Activated T-helper 2 cell treated with anti-CD3 and anti-CD28 coated beads, Interferon-gamma antibody, Interleukin-2, Interleukin-4, amounts not matched to agents 10 μg/mL and 5 μg/mL and 100 μg/mL, durations not matched to agents 14 hours and 24 hours and 36 hours (primary cell): ENCODE measurements around the gene CPXM2. TPM values are rescaled to one million over a fixed set of nuclear protein-coding genes. Genes with fewer than 3 reads are reported as not detected.
A peak's percentile ranks its signal among the peaks of the same experiment; 100 is the strongest.

Source experiments
- DNase-seq: peaks from one replicate; pipeline ENCODE4 v3.0.0; 2021; ENCODE audit warnings: low spot score
- H3K27ac Mint-ChIP-seq: one replicate; pipeline ENCODE4 v1.8.0; 2021; ENCODE audit warnings: mixed read lengths
- H3K27me3 Mint-ChIP-seq: one replicate; pipeline ENCODE4 v1.8.0; 2021; ENCODE audit warnings: low read depth, mixed read lengths
- H3K36me3 Mint-ChIP-seq: one replicate; pipeline ENCODE4 v1.8.0; 2021; ENCODE audit warnings: low read depth, mixed read lengths
- H3K4me1 Mint-ChIP-seq: one replicate; pipeline ENCODE4 v1.8.0; 2021; ENCODE audit warnings: low read depth, mixed read lengths
- H3K4me3 Mint-ChIP-seq: one replicate; pipeline ENCODE4 v1.8.0; 2021; ENCODE audit warnings: low read depth, mild to moderate bottlenecking, moderate library complexity, mixed read lengths
- H3K9me3 Mint-ChIP-seq: one replicate; pipeline ENCODE4 v1.8.0; 2021; ENCODE audit warnings: mixed read lengths
- intact Hi-C: fragments of 100-400 bp; cut with micrococcal nuclease; formaldehyde crosslinking; loops from one replicate; pipeline ENCODE4 v1.15.1; 2023
- total RNA-seq: library from RNA; stranded (reverse); gene quantifications from 2 replicates; pipeline ENCODE4 v1.2.3, GENCODE V29; 2022

CPXM2 gene
- total RNA-seq, 1 donor from 2014 or later, result not detected

- intact Hi-C loops, result no loop called here
- H3K36me3 Mint-ChIP-seq, result no peaks in the 10 kb centered on the region
These were observed 112.7 kb downstream of the CPXM2 start for GRCh38 chr10:123778719-123779517.

GRCh38 chr10:123777881-123778280 is 113.7 kb downstream of the CPXM2 start:
- no peak overlapping the region for H3K27ac Mint-ChIP-seq
- H3K36me3 Mint-ChIP-seq, result no peaks in the 10 kb centered on the region

More at GRCh38 chr10:123778719-123779517, 112.7 kb downstream of the CPXM2 start:
- no peak for DNase-seq
- no peak overlapping the region for H3K27ac Mint-ChIP-seq
- peaks cover 6% of the 10 kb centered on the region for H3K9me3 Mint-ChIP-seq
- peaks cover 11% of the 10 kb centered on the region for H3K27me3 Mint-ChIP-seq
- no peak overlapping the region for H3K4me3 Mint-ChIP-seq
- H3K4me1 Mint-ChIP-seq, result no peaks in the 10 kb centered on the region

GRCh38 chr10:123774132-123774742 is 117.4 kb downstream of the CPXM2 start:
- Mint-ChIP-seq H3K27ac (no peak overlapping the region), H3K4me3 (no peak overlapping the region), H3K9me3 (peaks cover 23% of the 10 kb centered on the region), H3K4me1 (peaks cover 2% of the 10 kb centered on the region), H3K36me3 (no peaks in the 10 kb centered on the region), H3K27me3 (peaks cover 7% of the 10 kb centered on the region)
- intact Hi-C loops, result no loop called here
- DNase-seq, result no peak

More at GRCh38 chr10:123777881-123778280, 113.7 kb downstream of the CPXM2 start:
- DNase-seq, result no peak
- H3K4me1 Mint-ChIP-seq, result peaks cover 2% of the 10 kb centered on the region
- H3K27me3 Mint-ChIP-seq, result peaks cover 11% of the 10 kb centered on the region
- intact Hi-C loops, result no loop called here
- H3K4me3 Mint-ChIP-seq, result no peak overlapping the region
- H3K9me3 Mint-ChIP-seq, result peaks cover 12% of the 10 kb centered on the region

- no peak overlapping the region for H3K4me3 Mint-ChIP-seq
- H3K27ac Mint-ChIP-seq, result peak overlapping the region; percentile 48
- intact Hi-C loops, result no loop called here
These were observed 118.7 kb downstream of the CPXM2 start for GRCh38 chr10:123772645-123773508.

GRCh38 chr10:123771877-123772644 is 119.5 kb downstream of the CPXM2 start:
- Mint-ChIP-seq H3K27me3 (peaks cover 6% of the 10 kb centered on the region), H3K4me3 (no peak overlapping the region), H3K9me3 (peaks cover 23% of the 10 kb centered on the region), H3K36me3 (no peaks in the 10 kb centered on the region), H3K27ac (no peak overlapping the region), H3K4me1 (peaks cover 2% of the 10 kb centered on the region)
- DNase-seq, result no peak
- intact Hi-C loops, result no loop called here

More at GRCh38 chr10:123772645-123773508, 118.7 kb downstream of the CPXM2 start:
- Mint-ChIP-seq H3K36me3 (no peaks in the 10 kb centered on the region), H3K4me1 (peaks cover 2% of the 10 kb centered on the region), H3K9me3 (peaks cover 23% of the 10 kb centered on the region), H3K27me3 (peaks cover 5% of the 10 kb centered on the region)
- DNase-seq, result no peak

GRCh38 chr10:123769647-123770046 is 122.0 kb downstream of the CPXM2 start:
- Mint-ChIP-seq H3K27ac (no peak overlapping the region), H3K4me3 (no peak overlapping the region), H3K27me3 (peaks cover 9% of the 10 kb centered on the region), H3K36me3 (no peaks in the 10 kb centered on the region), H3K4me1 (peaks cover 2% of the 10 kb centered on the region), H3K9me3 (peaks cover 23% of the 10 kb centered on the region)
- no peak for DNase-seq
- intact Hi-C loops, result no loop called here

- no peak for DNase-seq
- no peaks in the 10 kb centered on the region for H3K4me1 Mint-ChIP-seq
- no peaks in the 10 kb centered on the region for H3K9me3 Mint-ChIP-seq
- H3K27ac Mint-ChIP-seq, result no peak overlapping the region
- H3K4me3 Mint-ChIP-seq, result no peak overlapping the region
- intact Hi-C loops, result no loop called here
- H3K36me3 Mint-ChIP-seq, result no peaks in the 10 kb centered on the region
- H3K27me3 Mint-ChIP-seq, result peaks cover 9% of the 10 kb centered on the region
These were observed 124.8 kb downstream of the CPXM2 start for GRCh38 chr10:123766761-123767160.

- Mint-ChIP-seq H3K27me3 (peaks cover 9% of the 10 kb centered on the region), H3K36me3 (no peaks in the 10 kb centered on the region), H3K27ac (no peak overlapping the region), H3K4me1 (no peaks in the 10 kb centered on the region), H3K9me3 (no peaks in the 10 kb centered on the region), H3K4me3 (no peak overlapping the region)
- intact Hi-C loops, result no loop called here
- DNase-seq, result no peak
These were observed 125.6 kb downstream of the CPXM2 start for GRCh38 chr10:123766012-123766411.

GRCh38 chr10:123761666-123762230 is 129.9 kb downstream of the CPXM2 start:
- Mint-ChIP-seq H3K27ac (no peak overlapping the region), H3K4me1 (no peaks in the 10 kb centered on the region), H3K27me3 (peaks cover 6% of the 10 kb centered on the region), H3K9me3 (no peaks in the 10 kb centered on the region), H3K36me3 (no peaks in the 10 kb centered on the region), H3K4me3 (no peak overlapping the region)
- DNase-seq, result no peak
- intact Hi-C loops, result no loop called here

GRCh38 chr10:123761038-123761428 is 130.6 kb downstream of the CPXM2 start:
- Mint-ChIP-seq H3K9me3 (no peaks in the 10 kb centered on the region), H3K36me3 (no peaks in the 10 kb centered on the region), H3K27me3 (peaks cover 3% of the 10 kb centered on the region), H3K4me1 (no peaks in the 10 kb centered on the region), H3K27ac (no peak overlapping the region), H3K4me3 (no peak overlapping the region)
- intact Hi-C loops, result no loop called here
- DNase-seq, result no peak

- Mint-ChIP-seq H3K9me3 (no peaks in the 10 kb centered on the region), H3K36me3 (no peaks in the 10 kb centered on the region), H3K27me3 (peaks cover 2% of the 10 kb centered on the region), H3K4me3 (no peak overlapping the region), H3K27ac (no peak overlapping the region), H3K4me1 (no peaks in the 10 kb centered on the region)
- intact Hi-C loops, result no loop called here
- no peak for DNase-seq
These were observed 131.1 kb downstream of the CPXM2 start for GRCh38 chr10:123760356-123761037.
